GM18511 (cell line): ENCODE measurements around the gene AAK1.
"Not testable (repeated sequence)": the region's sequence is repeated elsewhere in the genome, so short reads cannot be mapped to it uniquely, and the experiment has no call there.

ENCODE experiments used
- ATAC-seq: cut with Tn5 transposase; IDR thresholded peaks from one replicate; pipeline ENCODE4 v1.9.1; 2021; ENCODE audit warnings: mild to moderate bottlenecking, moderate library complexity; ENCODE audit not compliant: unreplicated experiment

AAK1 gene

DNA sequence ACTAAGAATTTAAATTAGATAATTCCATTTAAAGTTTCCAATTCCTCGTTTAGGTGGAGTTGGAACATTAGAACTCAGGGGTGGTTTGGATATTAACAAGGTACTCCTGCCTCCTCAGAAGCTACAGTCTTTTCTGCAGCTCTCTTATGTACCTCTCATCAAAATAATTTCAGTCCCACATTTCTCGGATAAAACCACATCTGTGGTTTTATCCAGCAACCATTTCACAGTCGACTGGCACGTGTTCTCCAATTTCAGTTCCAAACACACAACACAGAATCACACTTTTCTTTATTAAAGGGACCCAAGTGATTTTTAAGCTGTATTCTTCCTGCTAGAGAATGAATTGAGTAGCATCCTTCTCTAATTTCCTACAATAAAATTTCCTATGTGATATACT lies 183.6 kb downstream of the AAK1 start:
- ATAC-seq: no peak

DNA sequence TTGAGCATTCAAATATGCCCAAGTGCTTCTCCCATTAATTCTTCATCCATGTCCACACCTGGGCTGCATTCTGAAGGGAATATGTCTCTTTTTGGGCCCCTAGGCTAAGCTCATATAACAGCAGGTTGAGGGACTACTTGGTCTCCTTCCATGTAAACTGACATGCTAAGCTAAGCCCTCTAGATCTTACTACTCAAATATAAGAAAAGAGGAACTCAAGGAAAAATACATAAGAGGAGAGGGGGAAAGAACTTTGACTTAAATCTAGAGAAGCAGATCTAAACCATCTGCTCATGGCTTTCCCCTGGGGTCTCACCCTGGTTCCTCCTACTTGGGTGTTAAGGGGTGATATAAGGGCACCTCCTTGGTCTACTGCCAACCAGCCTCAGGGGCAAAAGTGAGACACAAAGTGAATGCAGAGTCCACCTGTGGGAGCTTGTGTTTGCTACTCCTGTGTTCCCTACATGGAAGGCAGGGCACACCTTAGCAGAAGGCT lies 186.5 kb downstream of the AAK1 start:
- ATAC-seq: no peak

DNA sequence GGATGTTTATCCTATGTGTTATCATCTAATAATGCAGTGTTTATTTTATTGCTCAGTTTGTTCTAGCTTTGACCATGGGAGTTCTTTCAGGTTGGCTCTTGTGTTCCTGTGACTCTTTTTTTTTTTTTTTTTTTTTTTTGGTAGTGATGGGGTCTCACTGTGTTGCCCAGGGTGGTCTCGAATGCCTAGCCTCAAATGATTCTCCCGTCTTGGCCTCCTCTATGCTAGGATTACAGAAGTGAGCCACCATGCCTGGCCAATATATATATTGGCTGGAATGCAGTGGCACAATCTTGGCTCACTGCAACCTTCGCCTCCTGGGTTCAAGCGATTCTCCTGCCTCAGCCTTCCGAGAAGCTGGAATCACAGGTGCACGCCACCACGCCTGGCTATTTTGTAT lies 187.4 kb downstream of the AAK1 start:
- no peak for ATAC-seq

DNA sequence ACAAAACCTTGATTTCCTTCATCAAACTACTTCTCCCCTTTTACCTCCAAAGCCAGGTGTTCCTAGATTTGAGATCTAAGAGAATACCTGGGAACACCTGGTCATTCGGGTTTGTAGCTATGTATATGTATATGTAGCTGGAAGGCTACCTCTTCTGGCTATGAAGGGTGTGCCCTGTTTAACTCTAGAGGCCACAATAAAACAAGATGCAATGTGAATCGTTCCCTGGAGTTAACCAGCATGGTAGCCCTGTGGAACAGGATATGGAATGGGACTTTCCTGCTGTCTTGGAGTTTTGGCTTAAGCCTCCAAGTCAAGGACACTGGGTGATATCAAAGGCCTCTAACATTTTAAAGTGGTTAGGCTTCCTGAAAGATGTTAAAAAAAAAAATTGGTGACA lies 188.6 kb downstream of the AAK1 start:
- no peak for ATAC-seq

DNA sequence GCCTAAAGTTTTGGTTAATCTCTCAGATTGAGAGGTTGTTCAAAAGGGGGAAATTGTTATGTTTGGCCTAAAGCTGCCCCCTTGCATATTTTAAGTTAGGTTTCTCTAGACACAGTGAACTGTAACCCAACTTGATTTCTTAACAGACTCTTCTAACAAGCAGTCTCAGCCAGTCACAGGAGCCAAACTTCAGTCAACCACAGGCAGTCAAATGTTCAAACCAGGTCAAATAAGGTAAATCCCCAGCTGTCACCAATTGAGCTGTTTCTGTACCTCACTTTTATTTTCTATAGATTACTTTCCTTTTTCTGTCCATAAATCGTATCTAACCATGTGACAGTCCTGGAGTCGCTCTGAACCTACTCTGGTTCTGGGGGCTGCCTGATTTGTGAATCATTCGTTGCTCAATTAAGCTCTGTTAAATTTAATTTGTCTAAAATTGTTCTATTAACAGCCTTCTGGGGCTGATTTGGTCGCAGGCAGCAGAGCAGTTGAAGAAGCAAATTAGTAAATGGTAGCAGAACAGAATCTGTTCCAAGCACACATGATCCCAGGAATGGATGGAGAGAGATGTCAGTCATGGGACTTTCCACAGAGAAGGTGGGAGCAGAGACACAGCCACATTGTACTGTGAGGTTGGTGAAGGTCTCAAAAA lies 189.9 kb downstream of the AAK1 start:
- peak; percentile 96 for ATAC-seq

DNA sequence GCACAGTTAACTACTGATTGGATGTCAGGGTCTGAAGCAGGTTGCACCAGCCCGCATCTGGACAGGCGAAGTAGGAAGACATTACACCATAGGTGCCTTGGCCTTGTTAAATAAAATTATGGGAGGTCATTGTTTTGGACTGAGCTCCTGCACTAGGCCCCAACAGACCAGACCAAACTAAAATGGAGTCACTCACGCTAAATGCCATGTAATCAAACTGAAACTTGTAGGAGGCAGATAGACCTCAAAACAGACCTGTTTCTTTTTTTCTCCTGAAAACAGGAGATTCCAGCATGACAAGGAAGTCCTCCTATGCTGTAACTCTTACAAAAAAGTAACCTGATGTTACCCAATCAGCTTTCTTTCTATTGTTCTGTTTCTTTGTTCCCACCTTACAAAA lies 190.9 kb downstream of the AAK1 start:
- no peak for ATAC-seq

DNA sequence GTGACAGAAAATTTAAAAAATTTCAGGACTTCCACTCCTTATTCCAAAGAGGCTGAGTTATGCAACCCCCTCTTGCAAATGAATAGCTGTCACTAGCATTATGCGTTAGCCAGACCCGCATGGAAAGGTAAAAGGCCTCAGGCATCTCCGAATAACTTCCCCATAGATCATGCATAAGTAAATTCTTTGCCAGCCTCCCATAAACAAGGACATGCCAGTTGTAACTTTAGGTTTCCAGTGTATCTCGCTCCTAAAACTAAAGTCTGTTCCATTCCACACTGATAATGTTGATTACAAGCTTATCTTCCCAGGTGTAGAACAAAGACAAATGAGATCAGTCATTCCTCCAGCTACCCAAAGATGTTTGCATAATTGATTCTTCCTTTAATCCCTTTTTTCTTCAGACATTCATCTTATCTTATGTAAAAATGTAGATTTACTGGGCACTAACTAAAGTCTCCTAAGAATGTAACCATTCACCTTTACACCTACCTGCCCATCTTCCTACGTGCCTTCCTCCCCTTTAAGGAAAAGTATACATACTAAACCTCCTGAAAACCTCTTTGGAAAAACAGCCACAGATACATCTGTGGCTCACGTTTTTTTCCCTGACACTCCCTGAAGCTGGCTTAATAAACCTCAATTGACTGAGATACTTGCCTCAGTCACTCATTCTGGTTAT lies 192.7 kb downstream of the AAK1 start:
- ATAC-seq: no peak

GRCh38 chr2:69449906-69450305 lies 193.6 kb downstream of the AAK1 start:
- ATAC-seq: no peak

- ATAC-seq: not testable (repeated sequence)
These were observed 199.9 kb downstream of the AAK1 start for GRCh38 chr2:69443673-69444072.

DNA sequence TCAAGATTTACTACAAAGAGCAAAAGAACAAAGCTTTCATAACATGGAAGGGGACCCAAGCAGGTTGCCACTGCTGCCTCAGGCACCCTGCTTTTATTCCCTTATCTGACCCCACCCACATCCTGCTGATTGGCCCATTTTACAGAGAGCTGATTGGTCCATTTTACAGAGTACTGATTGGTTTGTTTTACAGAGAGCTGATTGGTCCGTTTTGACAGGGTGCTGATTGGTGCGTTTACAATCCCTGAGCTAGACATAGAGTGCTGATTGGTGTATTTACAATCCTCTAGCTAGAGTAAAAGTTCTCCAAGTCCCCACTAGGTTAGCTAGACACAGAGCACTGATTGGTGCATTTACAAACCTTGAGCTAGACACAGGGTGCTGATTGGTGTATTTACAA lies 204.0 kb downstream of the AAK1 start:
- ATAC-seq: not testable (repeated sequence)

DNA sequence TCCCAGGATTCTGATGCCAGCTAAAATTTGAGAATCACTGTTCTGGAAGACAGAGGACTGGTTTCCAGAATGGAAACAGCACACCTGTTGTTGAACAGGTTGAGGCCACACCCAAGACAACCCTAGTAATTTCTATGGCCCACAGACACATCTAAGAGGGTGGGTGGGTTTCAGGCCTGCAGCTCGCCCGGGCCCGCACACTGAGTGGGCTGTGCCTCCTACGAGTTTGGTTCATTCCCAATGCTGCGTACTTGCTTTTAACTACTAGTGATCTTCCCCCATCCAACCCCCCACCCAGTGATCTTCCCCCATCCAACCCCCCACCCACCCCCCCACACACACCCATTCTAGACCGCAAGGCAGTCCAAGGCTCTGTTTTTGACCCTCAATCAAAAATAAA lies 205.0 kb downstream of the AAK1 start:
- no peak for ATAC-seq

GRCh38 chr2:69437751-69438154 lies 205.8 kb downstream of the AAK1 start:
- peak; percentile 17 for ATAC-seq

DNA sequence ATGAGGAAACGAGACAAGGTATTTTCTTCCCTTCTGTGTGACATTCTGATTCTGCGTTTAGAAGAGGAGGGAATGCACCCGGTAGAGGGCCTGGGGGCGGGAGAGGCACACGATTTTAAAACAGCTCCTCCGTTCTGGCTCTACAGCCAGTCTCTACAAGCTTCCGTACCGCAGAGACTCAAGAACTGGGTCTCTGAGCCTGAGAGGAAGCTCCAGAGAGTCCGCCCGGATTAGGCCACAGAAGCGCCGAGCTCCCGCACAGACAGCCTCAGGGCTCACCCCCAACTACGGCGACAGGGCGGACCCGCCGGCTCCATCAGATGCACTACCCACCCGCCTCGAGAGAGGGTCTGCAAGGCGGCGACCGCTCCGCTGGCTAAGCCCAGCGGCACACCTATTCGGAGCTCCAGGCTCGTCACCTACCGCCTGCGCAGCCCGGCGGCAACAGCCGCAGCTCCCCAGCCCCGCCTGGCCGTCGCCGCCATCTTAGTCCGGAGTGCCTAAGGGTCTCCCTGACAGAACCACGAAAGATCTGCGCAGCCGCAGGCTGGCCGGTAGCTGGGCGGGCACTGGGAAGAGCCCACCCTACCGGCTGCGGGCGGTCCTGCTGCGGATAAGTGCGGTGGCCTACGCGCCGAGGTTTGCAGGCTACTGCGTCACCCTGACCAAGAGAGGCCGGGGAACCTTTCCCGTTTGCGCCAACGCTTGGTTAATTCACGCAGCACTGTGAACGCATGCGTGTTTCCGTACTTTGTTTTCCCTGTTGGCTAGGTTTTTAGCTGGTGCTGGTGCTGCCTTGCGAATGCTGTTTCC lies 206.4 kb downstream of the AAK1 start, which contains the start of gene NFU1:
Gene NFU1 (minus strand): TSS at position 498 of the 813 bp plus-strand sequence. CDS start 13 bp downstream, at position 485.
- peak; percentile 95 for ATAC-seq

DNA sequence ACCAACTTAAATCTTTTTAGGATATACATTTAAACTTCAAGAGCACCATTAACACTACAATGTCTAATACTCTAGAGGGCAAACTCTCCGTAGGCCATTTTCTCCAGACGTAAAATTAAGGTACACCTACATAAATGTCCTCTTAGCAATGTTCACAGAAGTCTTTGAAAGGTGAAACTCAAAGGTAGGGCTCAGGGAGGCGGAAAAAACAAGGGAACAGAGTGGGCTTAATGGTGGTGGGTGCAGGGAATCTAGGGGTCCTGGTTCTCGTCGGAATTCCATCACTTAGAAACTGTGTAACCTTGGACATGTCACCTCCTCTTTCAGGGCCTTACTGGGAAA lies 207.0 kb downstream of the AAK1 start:
- ATAC-seq: peak; percentile 12

- ATAC-seq: no peak
These were observed 208.8 kb downstream of the AAK1 start for GRCh38 chr2:69434753-69435152.

DNA sequence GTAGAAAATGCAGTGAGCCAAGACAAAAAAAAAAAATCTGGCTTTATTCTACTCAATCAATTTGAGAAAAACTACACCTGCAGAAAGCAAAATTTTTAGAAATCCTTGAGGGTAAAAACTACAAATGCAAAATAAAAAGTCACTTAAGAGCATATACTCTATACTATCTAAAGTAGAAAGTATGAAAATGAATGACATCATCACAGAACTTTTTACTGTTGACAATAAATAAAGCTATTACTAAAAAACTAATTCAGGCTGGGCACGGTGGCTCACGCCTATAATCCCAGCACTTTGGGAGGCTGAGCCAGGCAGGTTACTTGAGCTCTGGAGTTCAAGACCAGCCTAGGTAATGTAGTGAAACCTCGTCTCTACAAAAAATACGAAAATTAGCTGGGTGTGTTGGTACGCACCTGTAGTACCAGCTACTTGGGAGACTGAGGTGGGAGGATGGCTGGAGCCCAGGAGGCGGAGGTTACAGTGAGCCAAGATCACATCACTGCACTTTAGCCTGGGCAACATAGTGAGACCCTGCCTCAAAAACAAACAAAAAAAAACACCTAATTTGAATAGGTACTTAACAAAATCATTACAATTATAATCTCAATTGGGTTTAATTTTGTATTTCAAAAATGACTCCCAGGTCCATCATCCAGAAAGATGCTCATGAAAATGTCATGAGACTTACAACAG lies 213.9 kb downstream of the AAK1 start:
- no peak for ATAC-seq

DNA sequence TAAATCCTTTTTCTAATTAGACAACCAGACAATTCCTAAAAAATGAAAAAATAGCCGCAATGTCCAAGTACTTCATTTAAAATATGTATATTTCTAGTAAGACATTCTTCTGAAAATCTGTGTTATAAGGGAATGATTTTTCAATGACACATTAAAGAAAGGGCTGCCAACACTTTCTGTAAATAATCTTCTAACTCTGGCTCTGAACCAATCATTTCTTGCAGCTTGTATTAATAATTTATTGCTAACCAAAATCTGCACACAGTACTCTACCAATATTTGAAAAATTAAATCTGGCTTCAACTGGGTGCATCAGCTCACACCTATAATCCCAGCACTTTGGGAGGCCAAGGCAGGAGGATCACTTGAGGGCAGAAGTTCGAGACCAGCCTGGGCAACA lies 214.6 kb downstream of the AAK1 start:
- no peak for ATAC-seq

GRCh38 chr2:69424419-69424818 lies 219.1 kb downstream of the AAK1 start:
- no peak for ATAC-seq

- ATAC-seq: no peak
These were observed 221.3 kb downstream of the AAK1 start for GRCh38 chr2:69422198-69422597.

DNA sequence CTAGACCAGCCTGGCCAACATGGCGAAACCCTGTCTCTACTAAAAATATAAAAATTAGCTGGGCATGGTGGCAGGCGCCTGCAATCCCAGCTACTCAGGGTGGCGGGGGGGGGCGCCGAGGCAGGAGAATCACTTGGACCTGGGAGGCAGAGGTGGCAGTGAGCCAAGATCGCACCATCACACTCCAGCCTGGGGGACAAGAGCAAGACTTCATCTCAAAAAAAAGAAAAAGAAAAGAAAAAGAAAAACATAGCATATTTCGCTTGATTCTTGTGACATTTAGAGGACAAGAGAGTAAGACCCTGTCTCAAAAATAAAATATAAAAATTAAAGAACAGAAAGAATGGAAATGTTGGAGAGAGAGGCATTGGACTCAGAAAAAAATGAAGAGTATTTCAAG lies 224.4 kb downstream of the AAK1 start:
- ATAC-seq: not testable (repeated sequence)

- no peak for ATAC-seq
These were observed 227.4 kb downstream of the AAK1 start for GRCh38 chr2:69416147-69416546.
